Hematopoietic multipotent progenitor cell treated with erythropoietin and hydrocortisone succinate and interleukin-3 and kit ligand, for 17 days (in vitro differentiated cells): ENCODE results near the gene GALE.
"Not testable (repeated sequence)": the region's sequence is repeated elsewhere in the genome, so short reads cannot be mapped to it uniquely, and the experiment has no call there.

Experiments
- DNase-seq: peaks from one replicate; pipeline ENCODE4 v3.0.0-alpha.2; 2015; ENCODE audit warnings: low spot score

GALE gene

GRCh38 chr1:23809751-23810171 is 9.2 kb upstream of the GALE start:
- DNase-seq: peak; percentile 90

GRCh38 chr1:23807453-23807852 is 6.9 kb upstream of the GALE start:
- peak; percentile 45 for DNase-seq

GRCh38 chr1:23806280-23806679 is 5.7 kb upstream of the GALE start:
- no peak for DNase-seq

- DNase-seq: no peak
These were observed 4.5 kb upstream of the GALE start for GRCh38 chr1:23805025-23805424.

- DNase-seq: no peak
These were observed 3.8 kb upstream of the GALE start for GRCh38 chr1:23804183-23804835.

- no peak for DNase-seq
These were observed 3.1 kb upstream of the GALE start for GRCh38 chr1:23803674-23804073.

- DNase-seq: not testable (repeated sequence)
These were observed 2.3 kb upstream of the GALE start for GRCh38 chr1:23802809-23803342.

GRCh38 chr1:23801876-23802275 is 1.3 kb upstream of the GALE start:
- DNase-seq: no peak

GRCh38 chr1:23801338-23801748 is 789 bp upstream of the GALE start:
- DNase-seq: no peak

GRCh38 chr1:23799570-23800399 is 769 bp downstream of the GALE start:
- DNase-seq: peak; percentile 33

GRCh38 chr1:23799255-23799569 is 1.3 kb downstream of the GALE start:
- no peak for DNase-seq

- DNase-seq: no peak
These were observed 1.9 kb downstream of the GALE start for GRCh38 chr1:23798662-23799142.

- no peak for DNase-seq
These were observed 2.8 kb downstream of the GALE start for GRCh38 chr1:23797478-23798448.

GRCh38 chr1:23796466-23797271 is 3.9 kb downstream of the GALE start:
- DNase-seq: peak; percentile 52

- DNase-seq: no peak
These were observed 4.7 kb downstream of the GALE start for GRCh38 chr1:23795676-23796465.

- DNase-seq: not testable (repeated sequence)
These were observed 5.8 kb downstream of the GALE start for GRCh38 chr1:23794732-23795182.

- no peak for DNase-seq
These were observed 6.5 kb downstream of the GALE start for GRCh38 chr1:23793861-23794731.

GRCh38 chr1:23793018-23793781 is 7.4 kb downstream of the GALE start:
- DNase-seq: peak; percentile 80
